A549 treated with AZD2906 at 1 μM for 4 hours (cell line): Measurements from ENCODE around the gene SEPTIN8. TPM values are rescaled to one million over a fixed set of nuclear protein-coding genes. Genes with fewer than 3 reads are reported as not detected.

Experiments used
- total RNA-seq: library from RNA; stranded (reverse); fragments of 200-300 nt; extraction: Qiagen RNA extraction; gene quantifications from 5 replicates; pipeline ENCODE4 v1.2.3, GENCODE V29; 2022

SEPTIN8 gene, protein sequence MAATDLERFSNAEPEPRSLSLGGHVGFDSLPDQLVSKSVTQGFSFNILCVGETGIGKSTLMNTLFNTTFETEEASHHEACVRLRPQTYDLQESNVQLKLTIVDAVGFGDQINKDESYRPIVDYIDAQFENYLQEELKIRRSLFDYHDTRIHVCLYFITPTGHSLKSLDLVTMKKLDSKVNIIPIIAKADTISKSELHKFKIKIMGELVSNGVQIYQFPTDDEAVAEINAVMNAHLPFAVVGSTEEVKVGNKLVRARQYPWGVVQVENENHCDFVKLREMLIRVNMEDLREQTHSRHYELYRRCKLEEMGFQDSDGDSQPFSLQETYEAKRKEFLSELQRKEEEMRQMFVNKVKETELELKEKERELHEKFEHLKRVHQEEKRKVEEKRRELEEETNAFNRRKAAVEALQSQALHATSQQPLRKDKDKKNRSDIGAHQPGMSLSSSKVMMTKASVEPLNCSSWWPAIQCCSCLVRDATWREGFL
- total RNA-seq: 17.8 to 21.9 TPM (median 19.3 TPM) in 5 replicates

DNA sequence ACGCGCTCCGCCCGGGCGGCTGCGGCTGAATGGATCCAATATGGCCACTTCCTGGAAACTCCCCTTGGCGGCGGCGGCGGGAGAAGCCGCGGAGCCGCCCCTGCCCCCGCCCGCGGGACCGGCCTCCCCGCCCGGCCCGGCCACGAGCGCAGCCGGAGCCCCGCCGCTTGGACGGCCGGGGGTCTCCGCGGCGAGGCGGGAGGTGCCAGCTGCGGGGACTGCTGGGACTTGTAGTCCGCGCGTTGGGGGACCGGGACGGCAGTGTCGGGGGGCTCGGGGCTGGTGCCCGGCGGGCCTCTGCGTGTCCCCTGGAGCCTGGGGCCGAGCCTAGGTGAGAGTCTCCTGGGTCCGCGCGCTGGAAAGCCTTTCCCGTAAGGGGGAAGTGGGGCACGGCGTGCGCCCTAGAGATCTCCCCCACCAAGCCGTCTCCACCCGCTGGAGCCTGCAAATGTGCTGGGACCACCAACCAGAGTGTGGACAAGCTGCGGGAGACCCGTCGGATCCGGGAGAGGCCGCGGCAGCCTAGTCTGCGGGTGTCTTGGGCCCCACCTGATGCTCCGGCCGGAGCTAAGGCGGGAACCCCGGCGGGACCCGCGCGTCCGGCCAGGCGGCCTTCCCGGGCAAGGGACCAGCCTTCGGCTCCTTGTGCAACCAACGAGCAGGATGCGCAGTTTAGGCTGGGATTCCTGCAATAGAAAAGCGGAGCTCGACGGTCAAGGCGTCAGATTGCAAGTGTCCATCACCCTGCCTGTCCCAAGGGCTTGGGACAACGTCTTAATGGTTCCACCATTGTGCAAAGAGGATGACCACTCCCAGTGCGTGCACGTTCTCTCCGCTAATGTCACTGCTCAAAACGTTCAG is at the start of gene SEPTIN8:
TSS of gene SEPTIN8 (minus strand) at position 31 of the 861 bp plus-strand sequence. CDS start 102 bp downstream, outside the sequence.

DNA sequence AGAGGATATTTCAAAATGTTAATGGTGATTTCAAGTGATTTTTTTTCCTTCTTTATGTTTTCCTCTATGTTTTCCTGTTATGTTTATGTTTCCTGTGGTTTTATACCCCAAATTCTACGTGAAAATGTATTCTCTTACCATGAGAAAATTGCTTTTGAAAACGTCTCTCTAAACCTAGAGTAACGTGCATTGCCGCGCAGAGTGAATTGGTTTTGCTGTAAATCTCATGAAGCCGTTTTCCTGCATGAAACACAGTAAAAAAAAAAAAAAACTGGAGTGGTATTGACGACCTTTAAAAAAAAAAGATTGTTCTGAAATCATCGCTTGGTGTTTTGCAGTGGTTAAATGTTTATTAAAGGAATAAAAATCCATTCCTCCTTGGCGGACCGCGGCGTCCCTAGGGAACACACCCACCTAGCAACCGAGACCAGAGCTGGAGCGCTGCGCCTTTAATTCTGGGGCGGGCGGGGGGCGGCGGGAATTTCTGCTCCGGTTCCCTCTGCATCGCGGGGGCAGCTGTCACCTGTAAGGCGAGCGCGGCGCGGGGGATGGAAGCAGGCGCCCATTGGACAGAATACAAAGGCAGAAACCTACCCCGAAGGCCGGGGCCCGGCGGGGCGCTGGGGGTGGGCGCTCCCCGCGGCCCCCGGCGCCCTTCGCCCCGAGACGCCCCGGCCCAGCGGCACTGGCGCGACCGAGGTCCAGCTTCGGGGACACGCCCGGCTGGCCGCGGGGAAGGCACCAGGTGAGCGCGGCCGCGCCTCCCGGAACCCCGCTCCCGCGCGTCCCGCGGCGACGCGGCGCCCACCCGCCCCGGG is 36.0 kb upstream of the SEPTIN8 start, which contains the start of gene SOWAHA:
TSS of gene SOWAHA (plus strand) at position 522 of the 818 bp plus-strand sequence. CDS start 320 bp downstream, outside the sequence.

DNA sequence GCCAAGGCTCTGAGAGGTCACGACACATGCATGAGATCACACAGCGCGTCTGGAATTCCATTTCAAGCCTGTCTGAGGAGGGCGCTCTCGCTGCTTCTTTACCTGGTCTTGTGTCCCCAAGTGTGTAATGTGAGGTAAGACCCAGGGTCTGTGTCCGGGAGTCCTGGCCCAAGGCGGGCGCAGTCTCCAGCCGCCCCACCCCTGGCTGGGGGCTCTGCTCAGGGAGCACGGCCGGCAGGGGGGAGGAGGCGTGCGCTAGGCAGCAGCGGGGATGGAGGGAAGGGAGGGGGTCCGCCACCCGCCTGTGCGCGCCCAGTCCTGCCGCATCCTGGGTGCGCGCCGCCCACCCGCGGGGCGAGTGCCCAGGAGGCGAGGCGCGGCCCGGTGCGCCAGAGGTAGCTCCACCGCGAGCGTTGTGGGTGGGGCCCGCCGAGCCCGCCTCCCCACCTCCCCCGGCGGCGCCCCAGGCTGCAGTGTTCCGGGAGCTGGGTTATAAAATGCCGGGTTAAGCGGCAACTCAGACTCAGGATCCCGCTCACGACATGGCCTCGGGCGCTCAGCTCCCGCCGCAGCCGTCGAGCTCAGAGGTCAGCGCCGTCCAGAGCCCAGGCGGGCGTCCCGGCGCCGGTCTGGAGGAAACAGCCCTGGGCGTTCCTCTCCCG is 30.0 kb downstream of the SEPTIN8 start, which contains the start of gene CCNI2:
TSS of gene CCNI2 (plus strand) at position 473 of the 662 bp plus-strand sequence. CDS start at position 543, 70 bp downstream.

DNA sequence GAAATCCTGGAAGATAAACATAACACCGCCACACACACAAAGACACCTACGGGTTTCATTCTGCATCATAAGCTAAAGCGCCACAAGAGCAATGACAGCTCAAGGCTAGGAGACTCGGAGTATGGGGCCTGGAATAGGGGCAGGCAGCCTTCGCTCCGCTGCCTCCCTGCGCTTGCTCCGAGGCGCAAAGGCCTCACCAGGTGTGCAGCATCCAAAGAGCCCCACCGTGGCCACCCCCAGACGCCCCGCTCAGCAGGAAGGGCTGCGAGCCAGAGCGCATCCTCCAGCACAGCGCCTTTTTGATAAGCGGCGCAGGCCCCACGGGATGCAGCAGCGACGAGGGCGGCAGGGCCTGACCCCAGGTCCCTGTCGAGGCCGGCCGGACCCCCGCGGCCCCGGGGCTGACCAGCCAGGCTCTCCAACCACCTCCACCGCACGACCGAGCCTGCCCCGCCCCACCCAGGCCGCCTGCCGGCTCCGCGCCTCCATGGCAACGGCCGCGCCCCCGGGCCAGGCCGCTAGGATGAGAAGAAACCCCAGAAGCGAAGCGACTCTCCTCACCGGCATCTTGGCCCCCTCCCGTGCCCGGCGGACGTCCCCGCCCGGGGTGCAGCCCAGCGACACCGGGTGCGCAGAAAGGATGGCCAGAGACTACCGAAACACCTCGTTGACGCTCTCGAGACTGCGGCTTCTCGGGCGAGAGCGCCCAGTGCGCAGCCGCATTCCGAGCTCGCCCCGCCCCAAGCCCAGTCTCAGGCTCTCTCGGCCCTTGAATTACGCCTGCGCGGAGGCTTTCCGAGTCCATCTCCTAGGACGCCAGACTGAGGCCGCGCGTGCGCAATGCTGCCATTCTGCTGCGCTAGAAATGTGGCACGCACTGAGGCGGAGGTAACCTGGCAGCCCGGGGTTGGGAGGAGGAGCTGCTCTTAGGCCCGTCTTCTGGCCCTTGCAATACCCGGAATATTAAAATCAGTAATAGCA is 39.9 kb downstream of the SEPTIN8 start, which contains the start of gene KIF3A:
TSS of gene KIF3A (minus strand) at position 694 of the 981 bp plus-strand sequence. CDS start at position 567, 127 bp downstream.

Other genes with a start within 250 kb of the SEPTIN8 start
- gene IL5, start 233.7 kb downstream of the SEPTIN8 start, total RNA-seq: not detected in 5 replicates
- gene RAD50, start 220.3 kb downstream of the SEPTIN8 start, total RNA-seq: 24.1 to 32.0 TPM (median 27.7 TPM) in 5 replicates
- 0.08 to 0.10 TPM in 2 of 5 replicates, not detected in the others for gene IL13, start 119.1 kb downstream of the SEPTIN8 start, total RNA-seq
- not detected in 5 replicates for gene IL4, start 103.2 kb downstream of the SEPTIN8 start, total RNA-seq
- gene KIF3A, start 39.7 kb downstream of the SEPTIN8 start, total RNA-seq: 5.9 to 10.5 TPM (median 8.2 TPM) in 5 replicates
- 0.07 to 0.26 TPM (median 0.10 TPM) in 4 of 5 replicates, not detected in the other for gene CCNI2, start 29.8 kb downstream of the SEPTIN8 start, total RNA-seq
- 0.08 to 0.16 TPM (median 0.10 TPM) in 5 replicates for gene SOWAHA, start 36.1 kb upstream of the SEPTIN8 start, total RNA-seq
- gene SHROOM1, start 53.4 kb upstream of the SEPTIN8 start, total RNA-seq: 7.2 to 10.4 TPM (median 10.0 TPM) in 5 replicates
- gene GDF9, start 89.2 kb upstream of the SEPTIN8 start, total RNA-seq: 0.19 to 0.31 TPM (median 0.25 TPM) in 5 replicates
- 340 to 546 TPM (median 496 TPM) in 5 replicates for gene UQCRQ, start 89.4 kb upstream of the SEPTIN8 start, total RNA-seq
- 0.43 to 1.2 TPM (median 0.65 TPM) in 5 replicates for gene LEAP2, start 96.4 kb upstream of the SEPTIN8 start, total RNA-seq
- 18.9 to 27.3 TPM (median 24.8 TPM) in 5 replicates for gene AFF4, start 186.4 kb upstream of the SEPTIN8 start, total RNA-seq
- 25.5 to 31.8 TPM (median 27.0 TPM) in 5 replicates for gene ZCCHC10, start 249.3 kb upstream of the SEPTIN8 start, total RNA-seq